Endothelial cell of umbilical vein (primary cell): ENCODE results near the gene CCDC80. TPM values are rescaled to one million over a fixed set of nuclear protein-coding genes. Genes with fewer than 3 reads are reported as not detected.

ENCODE experiments used
- BruUV-seq: library from RNA; stranded (reverse); fragments of 400-500 nt; replicated peaks from 2 replicates; lab custom pipeline; 2021; lab: Mats Ljungman, UMichigan
- CTCF ChIA-PET: fragments of 300-600, 350-600 bp; sonication (Branson Sonifier 250); formaldehyde crosslinking; loops from one replicate; lab custom pipeline; 2021; ENCODE audit warnings: antibody characterized with exemption, inconsistent platforms; lab: Charles Lee
- POLR2A ChIA-PET: fragments of 300-600, 350-600 bp; sonication (Branson Sonifier 250); formaldehyde crosslinking; loops from one replicate; lab custom pipeline; 2021; ENCODE audit warnings: antibody characterized with exemption, inconsistent platforms; lab: Charles Lee
- DNase-seq: peaks from one replicate; pipeline ENCODE4 v3.0.0-alpha.2; 2011; ENCODE audit warnings: low read depth, low spot score
- FAIRE-seq: peaks from 2 replicates; lab custom pipeline; 2011; peaks lifted over from hg19 to GRCh38; lab: Jason Lieb, UNC
- H2AFZ ChIP-seq: 2 replicates; pipeline ENCODE4 v1.6.0; 2012; ENCODE audit warnings: low read depth, low read length, control low read depth, inconsistent platforms
- H3K27ac ChIP-seq: 2 replicates; pipeline ENCODE4 v1.5.1; 2011; ENCODE audit warnings: low read depth, mild to moderate bottlenecking, control low read depth, low read length, moderate library complexity; ENCODE audit not compliant: insufficient read depth
- H3K27me3 ChIP-seq, 2 experiments: 2 replicates each; pipeline versions ENCODE4 v1.6.0 to v1.6.1; 2011; ENCODE audit warnings: low read length in 2 of 2, mixed read lengths in 1 of 2; ENCODE audit not compliant: control insufficient read depth in 2 of 2, insufficient read depth in 2 of 2
- H3K36me3 ChIP-seq, 2 experiments: 2 replicates in 1 of 2; 3 replicates in 1 of 2; pipeline ENCODE4 v1.5.1; 2011; ENCODE audit warnings: low read length in 2 of 2, mild to moderate bottlenecking in 1 of 2, moderate library complexity in 1 of 2; ENCODE audit not compliant: control insufficient read depth in 2 of 2, insufficient read depth in 2 of 2; ENCODE audit errors: extremely low read depth in 1 of 2
- H3K4me1 ChIP-seq: 3 replicates; pipeline ENCODE4 v1.5.1; 2011; ENCODE audit warnings: mild to moderate bottlenecking, low read length; ENCODE audit not compliant: control insufficient read depth, insufficient read depth; ENCODE audit errors: extremely low read depth
- H3K4me2 ChIP-seq: 2 replicates; pipeline ENCODE4 v1.6.1; 2011; ENCODE audit warnings: low read length, control low read depth, mixed read lengths; ENCODE audit not compliant: insufficient read depth
- H3K4me3 ChIP-seq, 3 experiments: fragments of 200-600 bp in 1 of 3; sonication (generic), shearing (Covaris generic) in 1 of 3; replicated peaks in 1 of 3; 2 replicates each; pipeline ENCODE4 v1.5.1; 2011 to 2016; ENCODE audit warnings: control low read depth in 3 of 3, low read length in 3 of 3, mild to moderate bottlenecking in 2 of 3, inconsistent platforms in 1 of 3, low read depth in 1 of 3, moderate library complexity in 1 of 3; ENCODE audit not compliant: insufficient read depth in 1 of 3
- H3K79me2 ChIP-seq: 2 replicates; pipeline ENCODE4 v1.6.0; 2012; ENCODE audit warnings: low read length, inconsistent platforms; ENCODE audit not compliant: control insufficient read depth, insufficient read depth
- H3K9ac ChIP-seq: replicated peaks from 2 replicates; pipeline ENCODE3; 2011; ENCODE audit warnings: low read length, control low read depth; ENCODE audit not compliant: insufficient read depth; ENCODE audit errors: extremely low read depth
- H3K9me1 ChIP-seq: replicated peaks from 3 replicates; pipeline ENCODE4 v1.6.0; 2011; ENCODE audit warnings: mild to moderate bottlenecking, low read length; ENCODE audit not compliant: control insufficient read depth, insufficient read depth; ENCODE audit errors: extremely low read depth
- H3K9me3 ChIP-seq: replicated peaks from 2 replicates; pipeline ENCODE4 v1.5.1; 2012; ENCODE audit warnings: low read length, inconsistent platforms; ENCODE audit not compliant: control insufficient read depth, insufficient read depth
- H4K20me1 ChIP-seq: replicated peaks from 2 replicates; pipeline ENCODE3; 2011; ENCODE audit warnings: mild to moderate bottlenecking, low read length; ENCODE audit not compliant: control insufficient read depth, insufficient read depth; ENCODE audit errors: extremely low read depth
- CTCF ChIP-seq, 2 donors: IDR thresholded peaks; 1 replicate in 1 of 2; 2 replicates in 1 of 2; pipeline ENCODE4 v1.5.1; 2011; ENCODE audit warnings: low read length in 2 of 2, mild to moderate bottlenecking in 2 of 2, moderate library complexity in 2 of 2, control low read depth in 1 of 2, inconsistent platforms in 1 of 2, low read depth in 1 of 2; ENCODE audit not compliant: insufficient read depth in 1 of 2; ENCODE audit errors: extremely low read depth in 1 of 2
- EZH2 ChIP-seq: IDR thresholded peaks from 2 replicates; pipeline ENCODE4 v1.6.1; 2012; ENCODE audit warnings: borderline replicate concordance, low read depth, mild to moderate bottlenecking, moderate library complexity, low read length, inconsistent platforms; ENCODE audit not compliant: severe bottlenecking
- FOS ChIP-seq: IDR thresholded peaks from 2 replicates; pipeline ENCODE4 v1.6.1; 2011; ENCODE audit warnings: mild to moderate bottlenecking, low read length, moderate library complexity, borderline replicate concordance; ENCODE audit not compliant: insufficient read depth
- JUN ChIP-seq: IDR thresholded peaks from 2 replicates; pipeline ENCODE4 v1.6.1; 2011; ENCODE audit warnings: borderline replicate concordance, low read depth; ENCODE audit not compliant: insufficient read length, insufficient read depth
- MAX ChIP-seq: IDR thresholded peaks from 2 replicates; pipeline ENCODE4 v1.6.1; 2011; ENCODE audit not compliant: insufficient read depth, insufficient read length
- MYC ChIP-seq: IDR thresholded peaks from one replicate; pipeline ENCODE4 v1.6.1; 2011; ENCODE audit warnings: mild to moderate bottlenecking, low read depth, low read length
- POLR2A ChIP-seq: IDR thresholded peaks from 2 replicates; pipeline ENCODE4 v1.6.1; 2012; ENCODE audit warnings: low read depth, mild to moderate bottlenecking, control low read depth, low read length
- POLR2AphosphoS5 ChIP-seq: IDR thresholded peaks from 2 replicates; pipeline ENCODE4 v1.6.1; 2012; ENCODE audit warnings: low read depth, mild to moderate bottlenecking, control low read depth, low read length, moderate library complexity; ENCODE audit not compliant: insufficient read depth
- dilution Hi-C: fragments of 300-500 bp; cut with MboI; formaldehyde crosslinking; loops from one replicate; pipeline ENCODE4 v1.15.0; 2019; ENCODE audit warnings: low sequenced_read_pairs; ENCODE audit not compliant: extremely low pct_ligation_motif_present
- intact Hi-C: fragments of 100-400 bp; cut with micrococcal nuclease; formaldehyde crosslinking; loops from one replicate; pipeline ENCODE4 v1.10.0; 2022
- polyA plus RNA-seq, 4 experiments: library from polyadenylated mRNA; depleted of rRNA in 3 of 4; stranded (reverse) in 3 of 4; unstranded in 1 of 4; fragments of >200 nt; gene quantifications; 2 replicates each; pipeline versions ENCODE4 v1.2.1 to v1.2.3, GENCODE V29; 2011 to 2012; ENCODE audit warnings: missing spikeins in 1 of 4
- total RNA-seq: library from RNA; stranded (reverse); gene quantifications from 2 replicates; pipeline ENCODE4 v1.2.3, GENCODE V29; 2021

The CCDC80 gene
- total and polyA plus RNA-seq, 2 donors (not counting 3 experiments of a cell fraction or from before 2014, with no cell fraction given): 28.4 to 77.2 TPM

- Histone ChIP-seq H3K27ac (no peak overlapping the region), H3K36me3 (no peaks in the 10 kb centered on the region), H3K4me2 (no peak overlapping the region), H3K9ac (no peak overlapping the region), H2AFZ (no peak overlapping the region), H3K9me1 (no peaks in the 10 kb centered on the region), H3K4me3 (no peak overlapping the region), H4K20me1 (no peaks in the 10 kb centered on the region), H3K4me1 (peaks cover 3% of the 10 kb centered on the region), H3K9me3 (no peaks in the 10 kb centered on the region), H3K27me3 (no peaks in the 10 kb centered on the region), H3K79me2 (no peaks in the 10 kb centered on the region)
- FAIRE-seq (no peak), DNase-seq (no peak)
- dilution Hi-C loops: no loop called here
- no TSS peak for BruUV-seq
- POLR2A ChIA-PET: no interaction called here
- intact Hi-C loops: no loop called here
- CTCF ChIA-PET: interaction anchor here (1.6 kb wide), 1 partner anchor 43 kb away, joined by 7 read pairs; no protein-coding TSS in a partner anchor
- no peak for TF ChIP-seq POLR2AphosphoS5
- TF ChIP-seq EZH2: no peak
- no peak for TF ChIP-seq CTCF (IDR thresholded peaks at IDR 0.05; ENCODE audit: extremely low read depth in 1 of 2, insufficient read depth in 1 of 2, low read depth in 1 of 2, low read length in 2 of 2)
- TF ChIP-seq FOS: no peak
- TF ChIP-seq MYC: no peak
- TF ChIP-seq JUN: no peak
- no peak for TF ChIP-seq POLR2A
- no peak for TF ChIP-seq MAX
Measured at GRCh38 chr3:112598731-112599130, 42.2 kb downstream of the CCDC80 start.
